Measurements from ENCODE around the gene TMIGD1.

DNA sequence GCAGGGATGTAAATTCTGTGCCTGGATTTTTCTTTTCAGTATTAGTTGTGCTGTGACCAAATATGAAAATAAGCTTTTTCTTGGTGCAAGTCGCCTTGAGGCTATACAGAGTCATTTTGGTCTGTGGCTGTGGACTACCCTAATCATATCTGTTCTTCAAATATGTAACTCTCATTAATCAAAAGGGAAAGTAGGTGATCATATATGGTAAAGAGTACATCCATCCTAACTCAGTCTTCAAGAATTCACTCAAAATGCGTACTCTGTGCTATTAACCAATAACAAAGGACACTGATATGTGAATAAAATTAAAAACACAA is 47.4 kb upstream of the TMIGD1 start:
- TF ChIP-seq, protein P1, sequence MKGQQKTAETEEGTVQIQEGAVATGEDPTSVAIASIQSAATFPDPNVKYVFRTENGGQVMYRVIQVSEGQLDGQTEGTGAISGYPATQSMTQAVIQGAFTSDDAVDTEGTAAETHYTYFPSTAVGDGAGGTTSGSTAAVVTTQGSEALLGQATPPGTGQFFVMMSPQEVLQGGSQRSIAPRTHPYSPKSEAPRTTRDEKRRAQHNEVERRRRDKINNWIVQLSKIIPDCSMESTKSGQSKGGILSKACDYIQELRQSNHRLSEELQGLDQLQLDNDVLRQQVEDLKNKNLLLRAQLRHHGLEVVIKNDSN (IDR thresholded peaks at IDR 0.05; ENCODE audit: borderline replicate concordance, low read depth), result no peak
- TF ChIP-seq FOXJ3 (CRISPR knock-in tag; IDR thresholded peaks at IDR 0.05) (no peak), CTCF (IDR thresholded peaks at IDR 0.05) (no peak), RFX5 (IDR thresholded peaks at IDR 0.05; ENCODE audit: low read length) (no peak), MAX (IDR thresholded peaks at IDR 0.05; ENCODE audit: low read depth) (no peak), RXRA (IDR thresholded peaks at IDR 0.05; ENCODE audit: borderline replicate concordance, low read depth) (no peak), GABPA (IDR thresholded peaks at IDR 0.05; ENCODE audit: low read depth) (no peak)
- TF ChIP-seq, protein P2, sequence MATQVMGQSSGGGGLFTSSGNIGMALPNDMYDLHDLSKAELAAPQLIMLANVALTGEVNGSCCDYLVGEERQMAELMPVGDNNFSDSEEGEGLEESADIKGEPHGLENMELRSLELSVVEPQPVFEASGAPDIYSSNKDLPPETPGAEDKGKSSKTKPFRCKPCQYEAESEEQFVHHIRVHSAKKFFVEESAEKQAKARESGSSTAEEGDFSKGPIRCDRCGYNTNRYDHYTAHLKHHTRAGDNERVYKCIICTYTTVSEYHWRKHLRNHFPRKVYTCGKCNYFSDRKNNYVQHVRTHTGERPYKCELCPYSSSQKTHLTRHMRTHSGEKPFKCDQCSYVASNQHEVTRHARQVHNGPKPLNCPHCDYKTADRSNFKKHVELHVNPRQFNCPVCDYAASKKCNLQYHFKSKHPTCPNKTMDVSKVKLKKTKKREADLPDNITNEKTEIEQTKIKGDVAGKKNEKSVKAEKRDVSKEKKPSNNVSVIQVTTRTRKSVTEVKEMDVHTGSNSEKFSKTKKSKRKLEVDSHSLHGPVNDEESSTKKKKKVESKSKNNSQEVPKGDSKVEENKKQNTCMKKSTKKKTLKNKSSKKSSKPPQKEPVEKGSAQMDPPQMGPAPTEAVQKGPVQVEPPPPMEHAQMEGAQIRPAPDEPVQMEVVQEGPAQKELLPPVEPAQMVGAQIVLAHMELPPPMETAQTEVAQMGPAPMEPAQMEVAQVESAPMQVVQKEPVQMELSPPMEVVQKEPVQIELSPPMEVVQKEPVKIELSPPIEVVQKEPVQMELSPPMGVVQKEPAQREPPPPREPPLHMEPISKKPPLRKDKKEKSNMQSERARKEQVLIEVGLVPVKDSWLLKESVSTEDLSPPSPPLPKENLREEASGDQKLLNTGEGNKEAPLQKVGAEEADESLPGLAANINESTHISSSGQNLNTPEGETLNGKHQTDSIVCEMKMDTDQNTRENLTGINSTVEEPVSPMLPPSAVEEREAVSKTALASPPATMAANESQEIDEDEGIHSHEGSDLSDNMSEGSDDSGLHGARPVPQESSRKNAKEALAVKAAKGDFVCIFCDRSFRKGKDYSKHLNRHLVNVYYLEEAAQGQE (IDR thresholded peaks at IDR 0.05; ENCODE audit: low read depth, low read length), result no peak
